SH-SY5Y (cell line): ENCODE data around the gene NDUFB5.

Source experiments
- GATA2 ChIP-seq: IDR thresholded peaks from 2 replicates; pipeline ENCODE4 v1.6.1; 2011; ENCODE audit warnings: mild to moderate bottlenecking, low read depth, low read length
- GATA3 ChIP-seq: IDR thresholded peaks from 2 replicates; pipeline ENCODE4 v1.6.1; 2011; ENCODE audit warnings: low read depth, mild to moderate bottlenecking, low read length, moderate library complexity

The NDUFB5 gene

DNA sequence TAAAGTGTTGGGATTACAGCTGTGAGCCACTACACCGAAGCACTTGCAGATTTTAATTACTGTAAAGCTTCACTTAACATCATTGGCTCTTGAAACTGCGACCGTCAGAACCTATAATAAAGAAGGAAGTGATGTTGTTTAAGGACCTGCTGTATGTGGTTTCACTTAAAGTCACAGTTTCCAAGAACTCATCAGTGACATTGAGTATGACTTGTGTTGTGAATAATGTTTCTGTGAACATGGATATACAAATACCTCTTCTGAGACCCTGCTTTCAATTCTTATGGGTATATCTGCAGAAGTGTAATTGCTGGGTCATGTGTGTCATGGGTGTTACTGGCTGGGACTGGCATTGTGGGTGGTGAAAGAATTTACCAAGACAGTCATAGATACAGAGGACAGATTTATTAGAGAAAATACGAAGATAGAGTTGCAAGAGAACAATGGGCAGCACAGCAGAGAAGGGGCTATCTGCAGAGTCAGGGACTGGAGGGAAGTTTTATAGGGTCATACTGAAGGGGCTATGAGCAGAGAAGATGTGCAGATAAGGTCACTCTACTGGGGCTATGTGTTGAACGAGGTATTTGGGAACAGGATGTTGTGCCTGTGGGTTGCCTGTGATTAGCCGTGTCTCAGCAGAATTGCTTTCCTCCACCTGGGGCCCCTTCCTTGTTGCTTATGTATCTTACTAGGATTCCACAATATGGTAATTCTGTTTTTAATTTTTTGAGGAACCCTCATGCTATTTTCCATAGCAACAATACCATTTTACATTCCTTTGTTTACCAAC, 4.5 kb downstream of the NDUFB5 start:
- TF ChIP-seq GATA3: no peak
- no peak for TF ChIP-seq GATA2

DNA sequence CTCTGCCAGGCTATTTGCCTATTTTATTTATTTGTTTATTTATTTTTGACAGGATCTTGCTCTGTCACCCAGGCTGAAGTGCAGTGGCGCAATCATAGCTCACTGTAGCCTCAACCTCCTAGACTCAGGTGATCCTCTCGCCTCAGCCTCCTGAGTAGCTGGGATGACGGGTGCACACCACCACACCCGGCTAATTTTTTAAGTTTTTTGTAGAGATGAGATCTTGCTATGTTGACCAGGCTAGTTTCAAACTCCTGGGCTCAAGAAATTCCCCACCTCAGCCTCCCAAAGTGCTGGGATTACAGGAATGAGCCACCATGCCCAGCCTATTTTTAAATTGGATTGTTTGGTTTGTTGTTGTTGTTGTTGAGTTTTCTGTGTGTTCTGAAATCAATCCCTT, 5.5 kb downstream of the NDUFB5 start:
- TF ChIP-seq GATA2 (no peak), GATA3 (no peak)

DNA sequence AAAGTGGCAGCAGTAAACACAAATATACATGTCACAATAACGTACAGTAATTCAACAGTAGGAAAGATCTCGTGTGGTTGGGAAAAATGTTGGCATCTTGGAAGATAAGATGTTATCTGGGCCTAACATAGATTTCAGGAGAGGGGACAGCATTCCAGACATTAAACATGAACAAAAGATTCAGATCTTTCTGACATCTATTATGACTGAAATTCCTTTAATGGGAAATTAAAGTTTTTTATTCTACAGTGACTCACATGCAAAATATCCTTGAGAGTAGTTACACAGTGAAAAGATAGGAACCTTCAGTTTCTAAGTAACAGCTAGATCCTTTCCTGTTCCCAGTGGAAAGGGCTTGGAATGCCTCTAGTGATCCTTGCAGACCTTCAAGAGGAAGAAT, 9.2 kb downstream of the NDUFB5 start:
- TF ChIP-seq GATA3 (0 out of 2 replicates have a peak, but pooled peaks have one; percentile 28), GATA2 (no peak)

DNA sequence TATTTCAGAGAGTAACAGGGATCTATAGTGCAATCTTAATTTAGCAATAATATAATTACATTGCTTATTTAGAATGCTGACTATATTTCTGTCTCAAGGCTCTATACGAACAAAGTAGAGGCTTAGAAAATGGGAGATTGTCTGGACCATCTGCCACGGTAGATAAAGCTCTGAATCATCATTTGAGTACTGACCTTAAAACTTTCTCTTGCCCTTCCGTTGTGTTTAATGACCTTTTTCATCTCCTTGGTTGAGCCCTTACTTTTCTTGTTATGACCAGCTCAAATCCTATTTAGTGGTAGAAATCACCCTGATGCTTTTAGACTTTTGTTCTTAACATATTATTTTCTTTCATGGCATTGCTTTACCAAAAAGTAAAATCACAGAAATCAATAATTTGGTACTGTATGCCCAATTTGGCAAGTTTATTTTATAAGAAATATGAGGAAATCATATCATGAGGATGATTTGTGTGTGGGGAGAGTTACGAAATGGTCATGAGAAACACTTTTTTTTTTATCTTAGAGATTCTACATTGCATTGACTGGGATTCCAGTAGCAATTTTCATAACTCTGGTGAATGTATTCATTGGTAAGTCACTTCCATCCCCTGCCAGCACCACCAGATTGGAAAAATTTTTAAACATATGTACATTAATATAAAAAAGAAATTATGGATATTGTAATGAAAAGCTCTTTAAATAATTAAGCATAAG, 11.0 kb downstream of the NDUFB5 start:
- TF ChIP-seq GATA3 (no peak), GATA2 (no peak)

DNA sequence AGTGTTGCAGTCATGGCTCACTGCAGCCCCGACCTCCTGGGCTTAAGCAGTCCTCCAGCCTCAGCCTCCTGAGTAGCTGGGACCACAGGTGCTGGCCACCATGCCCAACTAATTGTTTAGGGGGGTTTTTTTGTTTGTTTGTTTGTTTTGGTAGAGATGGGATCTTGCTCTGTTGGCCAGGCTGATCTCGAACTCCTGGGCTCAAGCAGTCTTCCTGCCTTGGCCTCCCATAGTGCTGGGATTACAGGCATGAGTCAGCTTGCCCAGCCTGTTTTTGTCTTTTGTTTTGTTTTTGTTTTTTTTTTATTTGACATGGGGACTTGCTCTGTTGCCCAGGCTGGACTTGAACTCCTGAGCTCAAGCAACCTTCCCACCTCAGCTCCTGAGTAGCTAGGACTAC, 17.4 kb downstream of the NDUFB5 start:
- TF ChIP-seq GATA3: no peak
- no peak for TF ChIP-seq GATA2

DNA sequence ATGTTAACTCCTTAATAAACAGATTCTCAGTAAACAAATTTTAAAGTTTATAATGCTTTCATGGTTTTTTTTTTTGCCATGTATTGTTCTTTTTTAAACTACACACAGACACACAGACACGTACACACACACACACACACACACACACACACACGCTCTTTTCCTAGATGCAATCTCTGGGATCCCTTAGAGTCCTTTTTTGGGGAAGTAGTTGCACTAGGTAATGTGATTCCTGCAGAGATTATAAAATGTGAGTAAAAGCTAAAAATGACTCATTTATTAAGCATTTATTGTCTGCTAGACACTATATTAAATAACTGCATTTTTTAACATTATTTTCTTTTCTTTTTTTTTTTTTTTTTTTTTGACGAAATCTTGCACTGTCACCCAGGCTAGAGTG, 19.9 kb downstream of the NDUFB5 start:
- TF ChIP-seq GATA2 (no peak), GATA3 (no peak)

DNA sequence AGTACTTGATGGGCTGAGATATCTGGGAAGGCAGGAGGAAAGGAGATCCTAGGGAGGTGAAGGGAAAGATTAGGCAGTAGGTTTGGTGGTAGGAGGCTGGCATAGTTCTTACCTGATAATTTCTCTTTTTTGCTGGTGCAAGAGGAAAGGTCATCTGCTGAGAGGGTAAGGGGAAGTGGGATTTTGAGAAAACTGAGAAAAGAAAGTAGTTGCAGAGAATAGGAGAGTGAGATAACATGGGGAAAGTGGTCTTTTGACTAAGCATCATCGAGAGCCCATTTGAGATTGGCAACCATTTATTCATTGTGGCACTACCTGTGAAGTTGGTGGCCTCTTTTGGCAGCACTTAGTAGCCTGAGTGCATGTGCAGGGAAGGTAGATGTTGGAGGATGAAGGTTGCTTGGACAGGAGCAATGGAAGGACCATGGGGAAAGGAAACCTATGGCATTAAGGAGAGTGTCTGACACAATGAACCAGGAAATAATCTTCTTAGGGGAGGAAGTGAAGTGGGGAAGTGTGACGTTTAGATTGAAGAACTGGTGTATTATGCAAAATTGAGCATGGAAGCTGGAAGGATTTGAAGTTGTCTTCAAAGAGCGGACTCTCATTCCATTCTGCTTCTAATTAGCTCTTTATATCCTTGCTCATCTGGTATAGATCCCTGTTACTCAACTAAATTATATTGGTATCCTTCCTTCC, 26.3 kb downstream of the NDUFB5 start:
- no peak for TF ChIP-seq GATA3
- no peak for TF ChIP-seq GATA2

DNA sequence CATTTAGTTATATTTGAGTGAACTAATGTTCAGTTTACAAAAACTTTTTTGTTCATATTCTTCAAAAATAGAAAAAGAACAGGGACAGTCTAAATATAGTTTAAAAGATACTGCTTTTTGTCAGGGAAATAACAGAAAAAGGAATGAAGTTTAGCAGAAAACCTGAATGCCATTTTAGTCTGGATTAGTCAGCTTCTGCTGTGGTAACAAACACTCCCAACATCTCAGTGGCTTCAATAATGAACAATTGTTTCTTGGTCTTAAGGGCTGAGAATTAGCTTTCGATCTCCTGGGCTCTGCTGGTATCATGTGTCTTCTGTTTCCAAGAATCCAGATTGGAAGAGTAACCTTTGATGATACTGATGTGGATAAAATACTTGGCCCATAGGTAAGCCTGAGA, 35.9 kb downstream of the NDUFB5 start:
- TF ChIP-seq GATA2: no peak
- no peak for TF ChIP-seq GATA3

DNA sequence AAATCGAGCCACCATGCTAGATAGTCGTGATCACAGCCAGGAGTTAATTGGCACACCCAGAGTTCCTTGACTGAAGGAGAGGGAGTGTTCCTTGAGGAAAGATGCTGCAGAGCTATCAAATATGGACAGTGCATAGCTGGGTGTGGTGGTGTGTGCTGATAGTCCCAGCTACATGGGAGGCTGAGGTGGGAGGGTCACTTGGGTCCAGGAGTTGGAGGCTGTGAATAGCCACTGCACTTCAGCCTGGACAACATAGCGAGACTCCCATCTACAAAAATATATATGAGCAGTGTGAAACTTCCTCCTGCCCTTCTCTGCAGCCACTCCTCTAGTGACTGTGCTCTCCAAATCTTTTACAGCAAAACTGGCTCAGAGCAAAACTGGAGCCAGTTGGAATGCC, 38.3 kb downstream of the NDUFB5 start:
- no peak for TF ChIP-seq GATA3
- TF ChIP-seq GATA2: no peak

DNA sequence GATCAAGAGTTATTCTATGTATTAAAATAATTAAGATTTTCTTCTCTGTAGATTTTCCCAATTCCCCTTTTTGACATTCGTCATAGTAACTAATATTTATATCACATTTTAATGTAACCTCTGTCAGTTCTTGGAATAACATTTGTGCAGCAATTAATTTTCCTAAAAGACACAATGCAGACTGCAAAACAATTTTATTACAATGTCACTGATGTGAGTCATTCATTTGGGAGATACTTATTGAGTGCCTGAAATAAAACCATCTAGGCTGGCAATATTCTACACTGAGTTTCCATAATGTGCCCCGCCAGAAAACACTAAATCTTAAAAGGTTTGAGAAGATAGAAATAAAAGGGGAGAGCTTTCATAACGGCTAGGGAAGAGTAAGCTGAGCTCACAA, 41.6 kb downstream of the NDUFB5 start:
- TF ChIP-seq GATA2 (no peak), GATA3 (no peak)

DNA sequence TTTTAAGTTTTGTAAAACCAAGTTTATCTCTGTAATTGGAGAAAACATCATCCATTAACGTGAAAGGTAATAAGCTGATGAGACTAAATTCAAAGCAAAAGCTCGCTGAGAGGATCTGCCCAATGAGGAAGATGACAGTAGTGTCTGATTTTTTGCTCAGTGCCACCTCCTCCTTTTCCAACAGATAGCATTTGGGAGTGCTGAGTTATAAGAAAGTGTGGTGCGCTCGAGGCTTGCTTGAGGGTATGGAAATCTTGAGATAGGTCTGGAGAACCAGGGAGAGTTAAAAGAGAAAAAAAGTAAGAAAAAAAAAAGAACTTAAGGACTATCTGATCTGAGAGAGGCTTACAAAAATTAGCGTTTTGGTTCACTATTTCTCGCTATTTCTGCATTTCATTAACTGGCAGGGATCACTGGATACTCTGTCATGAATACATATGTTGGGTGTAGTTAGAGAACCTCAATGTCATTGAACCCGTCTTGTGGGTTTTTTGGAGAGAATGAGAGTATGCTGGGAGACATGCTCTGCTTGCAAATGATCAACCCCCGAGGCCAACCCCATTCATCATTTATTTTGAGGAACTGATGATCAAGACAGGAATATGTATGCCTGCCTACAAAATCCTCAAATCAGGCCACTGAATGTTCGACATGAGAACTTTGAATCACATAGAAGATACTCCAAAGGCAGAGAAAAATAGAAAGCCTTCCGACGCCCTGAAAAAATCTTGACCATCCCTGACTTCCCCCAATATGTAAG, 47.3 kb downstream of the NDUFB5 start:
- TF ChIP-seq GATA2: no peak
- no peak for TF ChIP-seq GATA3

DNA sequence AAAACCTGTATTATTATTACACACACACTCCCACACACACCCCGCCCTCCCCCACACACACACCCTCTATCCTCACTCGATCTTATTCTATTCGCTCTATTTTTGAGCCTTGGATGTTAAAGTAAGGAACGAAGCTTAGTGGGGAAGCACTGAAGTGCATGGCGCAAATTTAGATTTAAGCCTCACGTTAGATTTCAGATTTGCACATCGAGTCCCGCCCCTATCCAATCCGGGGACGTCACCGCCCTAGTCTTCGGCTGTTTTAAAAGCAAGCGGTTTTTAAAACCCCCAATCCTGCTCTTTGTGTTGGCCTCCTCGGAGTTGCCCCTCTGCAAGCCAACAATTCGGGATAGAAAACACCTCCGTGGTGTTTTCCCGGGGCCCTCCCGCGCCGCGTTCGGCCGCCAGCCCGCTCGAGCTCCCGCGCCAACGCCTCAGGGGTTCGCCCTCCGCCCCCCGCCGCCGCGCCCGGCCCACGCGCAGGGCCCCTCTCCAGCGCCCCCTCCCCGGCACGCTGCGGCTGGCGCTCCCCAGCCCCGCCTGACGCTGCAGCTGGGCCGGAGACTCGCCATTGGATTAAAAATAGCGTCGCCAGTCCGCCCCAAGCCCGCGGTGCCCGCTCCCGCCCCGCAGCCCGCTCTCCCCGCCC, 48.0 kb downstream of the NDUFB5 start, which contains the start of gene USP13:
Gene USP13 (plus strand): TSS at position 594 of the 649 bp plus-strand sequence. CDS start 186 bp downstream, outside the sequence.
- no peak for TF ChIP-seq GATA2
- TF ChIP-seq GATA3: no peak

DNA sequence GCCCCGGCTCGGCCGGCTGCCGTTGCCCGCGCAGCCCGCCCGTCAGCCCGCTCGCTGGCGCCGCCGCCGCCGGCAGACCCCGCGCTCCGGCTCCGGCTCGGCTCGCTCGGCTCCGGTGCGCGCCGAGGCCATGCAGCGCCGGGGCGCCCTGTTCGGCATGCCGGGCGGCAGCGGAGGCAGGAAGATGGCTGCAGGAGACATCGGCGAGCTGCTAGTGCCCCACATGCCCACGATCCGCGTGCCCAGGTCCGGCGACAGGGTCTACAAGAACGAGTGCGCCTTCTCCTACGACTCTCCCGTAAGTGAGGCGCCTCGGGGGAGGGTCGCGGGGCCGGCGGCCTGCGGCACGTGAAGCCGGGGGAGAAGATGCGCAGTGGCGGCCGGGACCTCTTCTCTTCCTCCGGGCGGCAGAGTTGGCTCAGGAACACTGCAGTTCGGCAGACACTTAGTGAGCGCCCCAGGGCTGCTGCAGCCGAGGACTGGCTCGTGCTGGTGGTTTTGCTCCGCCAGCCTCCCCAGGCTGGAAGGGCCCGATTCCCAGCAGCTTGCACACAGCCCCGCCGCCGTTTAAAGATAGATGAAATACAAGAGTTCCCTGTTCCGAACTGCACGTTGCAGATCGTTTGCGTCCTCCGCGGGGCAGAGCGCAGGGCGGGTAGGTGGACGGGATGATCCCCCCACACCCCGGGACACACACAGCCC, 48.7 kb downstream of the NDUFB5 start:
- TF ChIP-seq GATA3: no peak
- TF ChIP-seq GATA2: peak; percentile 4; the same call in 1 of the 2 replicates

DNA sequence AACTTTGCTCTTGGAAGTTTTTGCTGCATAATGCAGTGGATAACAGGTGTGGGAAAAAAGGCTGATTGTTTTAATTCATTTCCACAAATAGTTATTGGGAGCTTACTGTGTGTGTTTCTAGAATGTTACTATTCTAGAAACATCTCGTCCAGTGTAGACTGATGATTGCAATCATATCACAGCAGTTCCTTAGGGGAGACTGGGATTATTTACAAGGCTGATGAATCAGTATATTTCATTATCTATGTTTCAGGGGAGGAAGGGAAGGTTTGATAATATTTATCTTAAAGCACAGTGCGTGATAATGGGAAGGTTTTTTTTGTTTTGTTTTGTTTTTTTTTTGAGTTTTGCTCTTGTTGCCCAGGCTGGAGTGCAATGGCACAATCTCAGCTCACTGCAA, 50.6 kb downstream of the NDUFB5 start:
- TF ChIP-seq GATA2: no peak
- TF ChIP-seq GATA3: no peak
